Measurements from ENCODE around the gene RAB11A.

RAB11A gene

DNA sequence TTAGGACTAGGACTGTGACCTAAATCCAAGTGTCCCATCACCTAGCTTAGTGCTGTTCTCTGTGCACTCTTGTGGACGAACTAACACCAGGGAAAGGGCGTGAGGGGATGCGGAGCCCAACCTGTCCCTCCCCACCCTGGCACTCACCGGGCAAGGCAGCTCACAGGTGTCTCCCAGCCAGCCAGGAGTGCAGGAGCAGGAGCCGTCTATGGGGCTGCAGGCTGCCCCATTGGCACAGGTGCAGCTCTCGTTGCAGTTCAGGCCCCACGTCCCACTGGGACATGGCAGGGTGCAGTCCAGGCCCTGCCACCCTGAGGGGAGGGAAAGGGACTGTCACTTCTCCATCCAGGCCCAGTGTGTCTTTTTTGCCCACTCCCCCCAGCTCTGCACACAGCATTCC is 60.3 kb downstream of the RAB11A start:
- H3K79me2 ChIP-seq (ENCODE audit: low read length): no peaks in the 10 kb centered on the region
- no peaks in the 10 kb centered on the region for H3K36me3 ChIP-seq (replicated peaks; ENCODE audit: low read depth, low read length)
- H3K27ac ChIP-seq (ENCODE audit: low read length): no peak overlapping the region
- no peaks in the 10 kb centered on the region for H4K20me1 ChIP-seq (ENCODE audit: insufficient read depth, low read length)
- TF ChIP-seq CTCF (IDR thresholded peaks at IDR 0.05; ENCODE audit: low read depth, low read length) (no peak), EZH2phosphoT487 (IDR thresholded peaks at IDR 0.05; ENCODE audit: low read depth) (no peak)
- no peak overlapping the region for H3K4me2 ChIP-seq (ENCODE audit: low read length)
- H3K4me1 ChIP-seq (ENCODE audit: low read length): peaks cover 11% of the 10 kb centered on the region
- H2AFZ ChIP-seq (ENCODE audit: low read depth, low read length): no peak overlapping the region
- no peak overlapping the region for H3K4me3 ChIP-seq (ENCODE audit: low read length)
- H3K27me3 ChIP-seq (ENCODE audit: low read depth, low read length): no peaks in the 10 kb centered on the region
- no peak overlapping the region for H3K9ac ChIP-seq (ENCODE audit: low read length)
- H3K9me3 ChIP-seq (ENCODE audit: insufficient read depth, low read length): no peaks in the 10 kb centered on the region

GRCh38 chr15:65930134-65930533 is 60.8 kb downstream of the RAB11A start:
- Histone ChIP-seq H3K9ac (ENCODE audit: low read length) (no peak overlapping the region), H3K27ac (ENCODE audit: low read length) (no peak overlapping the region), H3K27me3 (ENCODE audit: low read depth, low read length) (no peaks in the 10 kb centered on the region), H2AFZ (ENCODE audit: low read depth, low read length) (no peak overlapping the region), H3K36me3 (replicated peaks; ENCODE audit: low read depth, low read length) (no peaks in the 10 kb centered on the region), H3K9me3 (ENCODE audit: insufficient read depth, low read length) (no peaks in the 10 kb centered on the region), H4K20me1 (ENCODE audit: insufficient read depth, low read length) (no peaks in the 10 kb centered on the region), H3K4me1 (ENCODE audit: low read length) (peaks cover 11% of the 10 kb centered on the region), H3K4me2 (ENCODE audit: low read length) (no peak overlapping the region), H3K79me2 (ENCODE audit: low read length) (no peaks in the 10 kb centered on the region), H3K4me3 (ENCODE audit: low read length) (no peak overlapping the region)
- TF ChIP-seq EZH2phosphoT487 (IDR thresholded peaks at IDR 0.05; ENCODE audit: low read depth) (no peak), CTCF (IDR thresholded peaks at IDR 0.05; ENCODE audit: low read depth, low read length) (no peak)

DNA sequence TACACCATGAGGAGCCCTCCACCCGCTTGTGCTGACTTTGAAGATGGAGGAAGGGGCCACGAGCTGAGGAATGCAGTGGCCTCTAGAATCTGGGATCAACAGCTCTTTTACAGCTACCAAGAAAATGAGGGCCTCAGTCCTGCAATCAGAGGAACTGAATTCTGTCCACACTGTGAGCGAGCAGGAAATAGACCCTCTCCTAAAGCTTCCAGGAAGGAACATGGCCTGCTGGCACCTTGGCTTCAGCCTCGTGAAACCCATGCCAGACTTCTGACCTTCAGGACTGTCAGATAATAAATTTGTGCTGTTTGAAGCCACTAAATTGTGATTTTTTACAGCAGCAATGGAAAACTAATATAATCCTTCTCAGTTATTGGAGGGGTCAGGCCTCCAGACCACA is 61.9 kb downstream of the RAB11A start:
- H3K9ac ChIP-seq (ENCODE audit: low read length): no peak overlapping the region
- H3K9me3 ChIP-seq (ENCODE audit: insufficient read depth, low read length): no peaks in the 10 kb centered on the region
- H3K27me3 ChIP-seq (ENCODE audit: low read depth, low read length): no peaks in the 10 kb centered on the region
- H3K36me3 ChIP-seq (replicated peaks; ENCODE audit: low read depth, low read length): no peaks in the 10 kb centered on the region
- H3K4me3 ChIP-seq (ENCODE audit: low read length): no peak overlapping the region
- no peak overlapping the region for H3K4me2 ChIP-seq (ENCODE audit: low read length)
- H3K79me2 ChIP-seq (ENCODE audit: low read length): no peaks in the 10 kb centered on the region
- H2AFZ ChIP-seq (ENCODE audit: low read depth, low read length): no peak overlapping the region
- H4K20me1 ChIP-seq (ENCODE audit: insufficient read depth, low read length): no peaks in the 10 kb centered on the region
- TF ChIP-seq EZH2phosphoT487 (IDR thresholded peaks at IDR 0.05; ENCODE audit: low read depth): no peak
- TF ChIP-seq CTCF (IDR thresholded peaks at IDR 0.05; ENCODE audit: low read depth, low read length): no peak
- H3K27ac ChIP-seq (ENCODE audit: low read length): no peak overlapping the region
- H3K4me1 ChIP-seq (ENCODE audit: low read length): peaks cover 10% of the 10 kb centered on the region

DNA sequence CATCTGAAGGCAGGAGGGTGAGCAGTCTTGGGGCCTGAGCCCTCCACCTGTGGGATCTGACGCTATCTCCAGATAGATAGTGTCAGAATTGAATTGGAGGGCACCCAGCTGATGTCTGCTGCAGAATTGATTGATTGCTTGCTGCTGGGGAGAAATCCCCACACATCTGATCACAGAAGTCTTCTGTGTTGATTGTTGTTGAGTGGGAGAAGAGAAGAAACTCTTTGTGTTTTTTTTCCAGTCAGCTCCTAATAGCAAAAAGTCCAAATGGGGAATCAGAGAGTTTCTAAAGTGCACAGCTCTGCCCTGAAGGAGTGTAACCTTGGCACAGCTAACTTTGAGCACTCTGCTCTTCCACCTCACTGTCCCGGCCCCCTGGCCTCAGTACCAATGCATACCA is 66.1 kb downstream of the RAB11A start:
- Histone ChIP-seq H3K9me3 (ENCODE audit: insufficient read depth, low read length) (no peaks in the 10 kb centered on the region), H3K4me2 (ENCODE audit: low read length) (no peak overlapping the region), H3K4me3 (ENCODE audit: low read length) (no peak overlapping the region), H4K20me1 (ENCODE audit: insufficient read depth, low read length) (no peaks in the 10 kb centered on the region), H3K9ac (ENCODE audit: low read length) (no peak overlapping the region), H3K79me2 (ENCODE audit: low read length) (no peaks in the 10 kb centered on the region), H3K36me3 (replicated peaks; ENCODE audit: low read depth, low read length) (no peaks in the 10 kb centered on the region), H3K27ac (ENCODE audit: low read length) (no peak overlapping the region), H3K4me1 (ENCODE audit: low read length) (no peaks in the 10 kb centered on the region), H3K27me3 (ENCODE audit: low read depth, low read length) (no peaks in the 10 kb centered on the region), H2AFZ (ENCODE audit: low read depth, low read length) (no peak overlapping the region)
- no peak for TF ChIP-seq EZH2phosphoT487 (IDR thresholded peaks at IDR 0.05; ENCODE audit: low read depth)
- TF ChIP-seq CTCF (IDR thresholded peaks at IDR 0.05; ENCODE audit: low read depth, low read length): no peak
